Activated B cell treated with CpG ODN at 0.5 μM for 24 hours (primary cell): ENCODE measurements around the gene SETX. TPM values are rescaled to one million over a fixed set of nuclear protein-coding genes. Genes with fewer than 3 reads are reported as not detected.
"Not testable (repeated sequence)": the region's sequence is repeated elsewhere in the genome, so short reads cannot be mapped to it uniquely, and the experiment has no call there.

Experiments
- ATAC-seq: fragments of 200-7000 bp; cut with Tn5 transposase; one replicate; pipeline ENCODE4 v1.10.0; 2021; ENCODE audit warnings: low read depth, mild to moderate bottlenecking, moderate library complexity
- CTCF ChIA-PET: fragments of 350-600 bp; sonication (Branson Sonifier 250); formaldehyde crosslinking; loops from one replicate; lab custom pipeline; 2021; ENCODE audit warnings: antibody characterized with exemption; lab: Charles Lee
- POLR2A ChIA-PET: fragments of 350-600 bp; sonication (Branson Sonifier 250); formaldehyde crosslinking; loops from one replicate; lab custom pipeline; 2021; ENCODE audit warnings: antibody characterized with exemption; lab: Charles Lee
- DNase-seq: peaks from one replicate; pipeline ENCODE4 v3.0.0; 2022
- H3K27ac Mint-ChIP-seq: one replicate; pipeline ENCODE4 v1.8.0; 2020; ENCODE audit warnings: mixed read lengths
- H3K27me3 Mint-ChIP-seq: one replicate; pipeline ENCODE4 v1.8.0; 2021; ENCODE audit warnings: mixed read lengths
- H3K36me3 Mint-ChIP-seq: one replicate; pipeline ENCODE4 v1.8.0; 2021; ENCODE audit warnings: low read depth, mixed read lengths
- H3K4me1 Mint-ChIP-seq: one replicate; pipeline ENCODE4 v1.8.0; 2021; ENCODE audit warnings: mixed read lengths
- H3K4me3 Mint-ChIP-seq: one replicate; pipeline ENCODE4 v1.8.0; 2020; ENCODE audit warnings: mild to moderate bottlenecking, mixed read lengths
- H3K9me3 Mint-ChIP-seq: one replicate; pipeline ENCODE4 v1.8.0; 2020; ENCODE audit warnings: mixed read lengths
- CTCF ChIP-seq: fragments of 200-600 bp; IDR thresholded peaks from one replicate; pipeline ENCODE4 v1.8.0; 2022; ENCODE audit warnings: antibody characterized with exemption, mild to moderate bottlenecking
- intact Hi-C: fragments of 100-400 bp; cut with micrococcal nuclease; formaldehyde crosslinking; loops from one replicate; pipeline ENCODE4 v1.15.1; 2024
- total RNA-seq: library from RNA; stranded (reverse); gene quantifications from 2 replicates; pipeline ENCODE4 v1.2.3, GENCODE V29; 2022

Gene SETX
- total RNA-seq, 1 donor from 2014 or later: 109 TPM

- Mint-ChIP-seq H3K36me3 (peaks cover 93% of the 10 kb centered on the region), H3K27me3 (no peaks in the 10 kb centered on the region), H3K9me3 (no peaks in the 10 kb centered on the region), H3K4me3 (no peak overlapping the region), H3K4me1 (no peaks in the 10 kb centered on the region), H3K27ac (no peak overlapping the region)
- intact Hi-C loops: loop anchor here (10.0 kb wide), 1 partner anchor 60 kb away; no protein-coding TSS in a partner anchor
- DNase-seq (no peak), ATAC-seq (no peak)
- POLR2A ChIA-PET: no interaction called here
- no peak for TF ChIP-seq CTCF
- CTCF ChIA-PET: interaction anchor here (0.8 to 1.0 kb wide), 2 partner anchors 11 to 15 kb away, joined by 3 to 4 read pairs; no protein-coding TSS in a partner anchor
Observed at GRCh38 chr9:132274861-132275260, 79.9 kb downstream of the SETX start.

GRCh38 chr9:132269704-132270516, 84.9 kb downstream of the SETX start:
- H3K9me3 Mint-ChIP-seq, DNase-seq, H3K4me3 Mint-ChIP-seq, ATAC-seq, POLR2A ChIA-PET, H3K27me3 Mint-ChIP-seq, H3K4me1 Mint-ChIP-seq: not testable (repeated sequence)
- CTCF ChIA-PET: interaction anchor here (1.4 to 2.0 kb wide), 7 partner anchors 8 to 511 kb away, joined by 3 to 12 read pairs (median 5); no protein-coding TSS in a partner anchor
- peaks cover 78% of the 10 kb centered on the region for H3K36me3 Mint-ChIP-seq
- intact Hi-C loops: loop anchor here (10.0 kb wide), 1 partner anchor 65 kb away; no protein-coding TSS in a partner anchor
- peak overlapping the region; percentile 46 for H3K27ac Mint-ChIP-seq

GRCh38 chr9:132268725-132269352, 85.9 kb downstream of the SETX start:
- H3K27me3 Mint-ChIP-seq: no peaks in the 10 kb centered on the region
- peak; percentile 48 for DNase-seq
- peaks cover 78% of the 10 kb centered on the region for H3K36me3 Mint-ChIP-seq
- POLR2A ChIA-PET: interaction anchor here (0.6 to 1.0 kb wide), 2 partner anchors 40 to 113 kb away, joined by 3 read pairs; no protein-coding TSS in a partner anchor
- ATAC-seq: peak; percentile 57
- peaks cover 3% of the 10 kb centered on the region for H3K4me1 Mint-ChIP-seq
- H3K27ac Mint-ChIP-seq: peak overlapping the region; percentile 63
- peak; percentile 99 for TF ChIP-seq CTCF
- intact Hi-C loops: loop anchor here (1.0 kb wide), 1 partner anchor 507 kb away; no protein-coding TSS in a partner anchor
- no peak overlapping the region for H3K4me3 Mint-ChIP-seq
- no peaks in the 10 kb centered on the region for H3K9me3 Mint-ChIP-seq
- CTCF ChIA-PET: interaction anchor here (0.5 to 2.0 kb wide), 10 partner anchors 9 to 510 kb away, joined by 3 to 12 read pairs (median 4); no protein-coding TSS in a partner anchor

GRCh38 chr9:132267660-132268059, 87.1 kb downstream of the SETX start:
- no peaks in the 10 kb centered on the region for H3K9me3 Mint-ChIP-seq
- no peak for DNase-seq
- no peak overlapping the region for H3K27ac Mint-ChIP-seq
- H3K4me3 Mint-ChIP-seq: no peak overlapping the region
- no peak for ATAC-seq
- ChIA-PET POLR2A (no interaction called here), CTCF (interaction anchor here (1.8 to 2.0 kb wide), 2 partner anchors 19 to 509 kb away, joined by 5 to 9 read pairs; no protein-coding TSS in a partner anchor)
- H3K27me3 Mint-ChIP-seq: no peaks in the 10 kb centered on the region
- H3K36me3 Mint-ChIP-seq: peaks cover 78% of the 10 kb centered on the region
- H3K4me1 Mint-ChIP-seq: peaks cover 3% of the 10 kb centered on the region
- TF ChIP-seq CTCF: no peak
- intact Hi-C loops: loop anchor here (1.0 kb wide), 1 partner anchor 505 kb away; no protein-coding TSS in a partner anchor

GRCh38 chr9:132266017-132266416, 88.8 kb downstream of the SETX start:
- H3K4me1 Mint-ChIP-seq: peaks cover 3% of the 10 kb centered on the region
- H3K27me3 Mint-ChIP-seq: no peaks in the 10 kb centered on the region
- DNase-seq (no peak), ATAC-seq (no peak)
- no peaks in the 10 kb centered on the region for H3K9me3 Mint-ChIP-seq
- CTCF ChIA-PET: no interaction called here
- H3K27ac Mint-ChIP-seq: no peak overlapping the region
- H3K36me3 Mint-ChIP-seq: peaks cover 78% of the 10 kb centered on the region
- intact Hi-C loops: no loop called here
- no peak for TF ChIP-seq CTCF
- POLR2A ChIA-PET: no interaction called here
- no peak overlapping the region for H3K4me3 Mint-ChIP-seq
